Astrocyte (in vitro differentiated cells and primary cell): ENCODE measurements around the gene SARDH.

Source experiments
- CTCF ChIP-seq: IDR thresholded peaks from 2 replicates; pipeline ENCODE4 v1.5.1; 2011; ENCODE audit warnings: low read depth, mild to moderate bottlenecking, inconsistent platforms, low read length, moderate library complexity; ENCODE audit not compliant: insufficient read depth
- EZH2 ChIP-seq: IDR thresholded peaks from 2 replicates; pipeline ENCODE4 v1.6.1; 2012; ENCODE audit warnings: mild to moderate bottlenecking, low read length, inconsistent platforms; ENCODE audit not compliant: insufficient read depth

GRCh38 chr9:133645021-133645765, 93.0 kb downstream of the SARDH start:
- TF ChIP-seq EZH2 (no peak), CTCF (no peak)
